SK-N-MC (cell line): ENCODE measurements around the gene RALGDS.

ENCODE experiments used
- EZH2 ChIP-seq: fragments of 200-600 bp; sonication (generic); IDR thresholded peaks from one replicate; pipeline ENCODE4 v1.6.1; 2017; ENCODE audit warnings: antibody characterized with exemption
- POLR2AphosphoS5 ChIP-seq: IDR thresholded peaks from 2 replicates; pipeline ENCODE4 v1.6.1; 2012; ENCODE audit warnings: mild to moderate bottlenecking, low read depth, low read length, borderline replicate concordance

- no peak for TF ChIP-seq EZH2
- no peak for TF ChIP-seq POLR2AphosphoS5
These were observed 44.3 kb downstream of the RALGDS start for GRCh38 chr9:133076691-133077090.
